Activated T-helper 1 cell treated with Interleukin-2 at 50 U/mL for 16 hours (primary cell): ENCODE measurements around the gene GH2.
"Not testable (repeated sequence)": the region's sequence is repeated elsewhere in the genome, so short reads cannot be mapped to it uniquely, and the experiment has no call there.

Experiments
- DNase-seq: peaks from one replicate; pipeline ENCODE4 v3.0.0-alpha.2; 2020; ENCODE audit warnings: low read depth

GH2 gene

DNA sequence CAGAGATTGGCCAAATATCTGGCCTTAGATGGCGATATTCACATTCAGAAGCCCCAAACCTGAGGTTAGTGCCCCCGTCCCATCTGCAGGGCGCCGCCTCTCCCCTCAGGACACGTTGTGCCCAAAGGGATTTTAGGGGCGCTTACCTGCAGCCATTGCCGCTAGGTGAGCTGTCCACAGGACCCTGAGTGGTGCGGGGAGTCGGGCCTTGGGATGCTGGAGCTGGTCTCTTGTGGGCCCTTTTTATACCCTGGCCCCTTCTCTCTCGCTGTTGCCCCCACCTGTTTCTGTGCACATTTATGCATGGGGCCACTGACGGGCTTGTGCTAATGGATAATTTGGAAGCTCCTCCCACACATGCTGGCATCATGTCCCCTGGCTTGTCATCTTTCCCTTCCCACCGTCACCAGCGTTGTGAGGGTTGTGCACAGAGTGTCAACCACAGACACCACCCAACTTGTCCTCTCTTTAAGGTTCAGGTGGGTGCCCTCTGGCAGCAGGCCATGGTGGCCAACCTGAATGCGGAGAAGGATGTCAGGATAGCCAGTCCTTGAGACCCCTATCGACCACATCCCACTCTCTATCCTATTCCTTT lies 29.4 kb upstream of the GH2 start, which contains the start of gene CSHL1:
Gene CSHL1, minus strand, starts transcription at position 218 of the 595 bp plus-strand sequence. Its CDS starts 62 bp downstream, at position 156.
- no peak for DNase-seq

DNA sequence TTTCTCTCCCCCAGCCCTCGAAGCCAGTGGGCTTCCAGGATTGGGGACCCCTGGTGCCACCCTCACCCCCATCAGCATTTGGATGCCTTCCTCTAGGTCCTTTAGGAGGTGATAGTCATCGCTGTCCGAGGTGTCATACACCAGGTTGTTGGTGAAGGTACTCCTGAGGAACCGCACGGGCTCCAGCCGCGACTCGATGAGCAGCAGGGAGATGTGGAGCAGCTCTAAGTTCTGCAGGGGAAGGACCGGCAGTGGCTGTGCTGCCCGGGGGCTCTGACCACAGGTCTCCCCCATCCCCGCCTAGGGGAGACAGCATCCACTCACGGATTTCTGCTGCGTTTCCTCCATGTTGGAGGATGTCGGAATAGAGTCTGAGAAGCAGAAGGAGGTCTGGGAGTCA lies 28.4 kb upstream of the GH2 start:
- no peak for DNase-seq

DNA sequence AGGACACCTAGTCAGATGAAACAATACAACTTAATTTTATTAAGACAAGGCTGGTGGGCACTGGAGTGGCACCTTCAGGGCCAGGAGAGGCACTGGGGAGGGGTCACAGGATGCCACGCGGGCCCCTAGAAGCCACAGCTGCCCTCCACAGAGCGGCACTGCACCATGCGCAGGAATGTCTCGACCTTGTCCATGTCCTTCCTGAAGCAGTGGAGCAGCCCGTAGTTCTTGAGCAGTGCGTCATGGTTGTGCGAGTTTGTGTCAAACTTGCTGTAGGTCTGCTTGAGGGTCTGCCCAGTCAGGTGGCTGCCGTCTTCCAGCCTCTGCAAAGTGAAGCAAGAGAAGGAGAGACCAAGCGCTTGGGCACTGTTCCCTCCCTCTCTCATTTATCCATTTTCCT lies 27.8 kb upstream of the GH2 start:
- DNase-seq: not testable (repeated sequence)

DNA sequence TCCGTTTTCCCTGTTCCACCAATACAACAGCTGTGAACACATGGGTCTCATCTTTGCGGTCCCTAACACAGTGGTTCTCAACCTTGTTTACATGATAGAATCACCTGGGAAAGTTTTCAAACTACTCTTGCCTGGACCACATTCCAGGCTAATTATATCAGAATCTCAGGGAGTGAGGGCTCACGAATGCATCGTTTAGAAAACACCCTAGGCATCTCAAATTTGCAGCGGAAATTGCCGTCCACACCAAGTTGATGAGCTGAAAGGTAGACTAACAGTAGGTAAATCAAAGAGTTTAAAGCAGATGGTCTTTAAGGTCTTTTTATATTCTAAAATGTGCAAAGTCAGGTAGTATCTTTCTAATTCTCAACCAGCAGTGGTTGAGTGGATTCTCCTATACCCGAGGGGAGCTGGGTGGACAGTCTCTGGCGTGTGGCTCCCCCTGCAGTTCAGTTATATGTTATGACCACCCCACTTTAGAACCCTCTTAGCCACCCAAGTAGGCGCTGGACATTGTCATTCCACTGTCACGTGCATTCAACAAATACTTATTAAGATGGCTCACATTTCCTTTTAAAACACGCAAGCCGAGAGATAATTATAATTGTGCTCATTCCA lies 25.5 kb upstream of the GH2 start:
- not testable (repeated sequence) for DNase-seq

DNA sequence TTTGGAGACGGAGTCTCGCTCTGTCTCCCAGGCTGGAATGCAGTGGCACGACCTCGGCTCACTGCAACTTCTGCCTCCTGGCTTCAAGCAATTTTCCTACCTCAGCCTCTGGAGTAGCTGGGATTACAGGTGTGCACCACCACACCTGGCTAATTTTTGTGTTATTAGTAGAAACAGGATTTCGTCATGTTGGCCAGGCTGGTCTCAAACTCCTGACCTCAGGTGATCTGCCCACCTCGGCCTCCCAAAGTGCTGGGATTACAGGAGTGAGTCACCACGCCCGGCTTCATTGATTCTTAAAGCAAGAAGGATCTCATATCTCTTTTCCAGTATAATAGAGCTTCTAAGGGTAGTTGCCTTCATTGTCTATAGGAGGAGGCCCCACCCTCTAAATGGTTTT lies 23.1 kb upstream of the GH2 start:
- not testable (repeated sequence) for DNase-seq

DNA sequence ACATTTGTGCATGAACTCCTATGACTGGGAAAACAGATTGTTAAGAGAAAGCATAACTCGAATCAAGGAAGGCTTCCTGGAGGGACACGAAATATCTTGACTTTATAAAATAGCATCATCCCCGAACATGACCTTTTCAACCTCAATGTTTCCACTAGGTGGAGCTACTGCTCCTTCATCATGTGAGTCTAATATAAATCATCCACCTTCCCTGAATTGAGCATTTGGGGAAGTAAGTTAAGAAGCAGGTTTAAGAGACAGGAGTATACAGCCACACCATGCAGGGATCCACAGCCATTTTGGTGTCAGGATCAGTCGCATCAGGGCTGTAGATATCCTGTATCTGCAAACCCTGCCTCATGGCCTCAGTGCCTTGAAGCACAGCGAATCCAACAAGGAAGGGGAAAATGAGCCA lies 22.1 kb upstream of the GH2 start:
- not testable (repeated sequence) for DNase-seq

DNA sequence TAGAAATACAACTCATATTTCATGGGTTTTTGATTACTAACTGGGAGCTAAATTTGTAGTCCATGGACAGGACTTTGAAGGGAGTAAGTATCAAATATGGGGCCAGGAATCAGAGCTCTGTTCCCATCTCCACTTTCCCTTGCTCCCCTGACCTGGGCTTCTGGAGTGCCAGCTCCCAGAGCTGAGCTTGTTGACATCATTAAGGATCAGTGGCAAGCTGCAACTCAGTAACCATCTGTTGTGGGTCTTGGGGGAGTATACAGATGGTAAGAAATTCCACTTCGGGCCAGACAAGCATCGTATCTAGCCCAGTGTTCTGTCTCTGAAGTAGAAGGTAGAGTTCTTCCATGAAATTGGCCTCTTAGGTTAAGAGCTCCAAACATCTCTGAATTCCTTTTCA lies 20.2 kb upstream of the GH2 start:
- not testable (repeated sequence) for DNase-seq

DNA sequence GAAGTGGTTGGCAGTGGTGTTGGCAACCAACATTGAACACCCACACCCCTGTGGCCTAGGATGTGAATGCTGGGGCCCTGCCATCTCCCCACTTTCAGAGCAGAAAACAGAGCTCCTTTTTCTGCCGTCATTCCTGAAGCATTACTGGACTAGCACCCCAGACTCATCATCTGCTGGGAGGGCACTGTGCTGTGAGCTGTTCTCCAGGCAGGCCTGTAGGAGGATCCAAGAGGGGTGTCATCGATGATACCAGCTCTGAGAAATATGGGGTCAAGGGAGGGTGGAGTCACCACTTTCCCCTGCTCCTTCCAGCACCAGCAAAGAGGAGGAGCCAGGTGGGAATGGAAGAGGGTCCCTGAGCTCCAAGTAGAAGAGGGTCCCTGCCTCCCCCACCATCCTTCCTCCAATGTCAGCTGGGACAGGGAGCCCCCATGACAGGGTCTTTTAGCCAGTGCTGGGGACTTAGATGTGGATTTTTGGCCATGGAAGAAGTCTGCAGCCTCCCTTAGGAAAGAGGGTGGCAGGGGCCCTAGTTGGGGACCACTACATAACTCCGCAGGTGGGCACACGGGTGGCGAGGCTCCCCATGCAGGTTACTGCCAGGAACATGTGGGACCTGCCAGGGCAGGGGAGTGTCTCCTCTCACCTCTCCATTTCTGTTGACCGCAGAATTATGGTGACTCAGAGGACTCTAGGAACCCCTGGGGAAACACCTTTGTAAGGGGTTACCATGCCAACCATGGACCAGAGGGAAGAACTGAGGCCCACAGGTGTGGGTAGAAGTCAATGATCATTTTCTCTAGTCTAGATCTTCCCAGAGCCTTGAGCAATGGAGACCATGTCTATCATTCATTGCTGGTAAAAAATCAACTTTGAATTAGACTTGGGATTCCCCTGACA lies 17.4 kb upstream of the GH2 start:
- not testable (repeated sequence) for DNase-seq

DNA sequence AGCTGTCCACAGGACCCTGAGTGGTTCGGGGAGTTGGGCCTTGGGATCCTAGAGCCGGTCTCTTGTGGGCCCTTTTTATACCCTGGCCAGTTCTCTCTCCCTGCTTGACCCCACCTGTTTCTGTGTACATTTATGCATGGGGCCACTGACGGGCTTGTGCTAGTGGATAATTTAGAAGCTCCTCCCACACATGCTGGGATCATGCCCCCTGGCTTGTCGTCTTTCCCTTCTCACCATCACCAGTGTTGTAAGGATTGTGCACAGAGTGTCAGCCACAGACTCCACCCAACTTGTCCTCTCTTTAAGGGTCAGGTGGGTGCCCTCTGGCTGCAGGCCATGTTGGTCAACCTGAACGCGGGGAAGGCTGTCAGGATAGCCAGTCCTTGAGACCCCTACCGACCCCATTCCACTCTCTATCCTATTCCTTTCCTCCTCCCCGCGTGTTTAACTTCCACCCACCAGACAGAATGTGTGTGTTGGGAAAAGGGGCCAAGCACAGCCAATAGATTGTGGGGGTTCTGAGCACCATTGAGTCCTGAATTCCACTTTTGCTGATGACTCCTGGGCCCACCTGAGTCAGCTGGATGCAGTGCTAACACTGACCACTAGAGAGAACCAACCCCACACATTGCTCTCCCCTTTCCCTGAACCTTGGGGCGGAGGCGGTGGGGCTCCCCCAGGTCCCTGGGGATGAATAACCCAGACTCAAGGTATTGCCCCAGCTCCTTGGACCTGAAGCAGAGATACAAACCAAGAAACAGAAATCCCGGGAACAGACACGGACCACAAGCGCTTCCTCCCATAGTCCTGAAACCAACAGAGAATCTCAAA lies 15.0 kb upstream of the GH2 start, which contains the start of gene CSH1:
Gene CSH1, minus strand, starts transcription at position 51 of the 831 bp plus-strand sequence. CDS start 63 bp downstream, outside the sequence.
- DNase-seq: not testable (repeated sequence)

DNA sequence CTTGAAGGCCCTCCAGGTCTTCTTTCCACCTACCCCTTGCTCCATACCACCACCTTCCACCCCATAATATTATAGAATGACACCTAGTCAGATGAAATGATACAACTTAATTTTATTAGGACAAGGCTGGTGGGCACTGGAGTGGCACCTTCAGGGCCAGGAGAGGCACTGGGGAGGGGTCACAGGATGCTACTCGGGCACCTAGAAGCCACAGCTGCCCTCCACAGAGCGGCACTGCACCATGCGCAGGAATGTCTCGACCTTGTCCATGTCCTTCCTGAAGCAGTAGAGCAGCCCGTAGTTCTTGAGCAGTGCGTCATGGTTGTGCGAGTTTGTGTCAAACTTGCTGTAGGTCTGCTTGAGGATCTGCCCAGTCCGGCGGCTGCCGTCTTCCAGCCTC lies 13.1 kb upstream of the GH2 start:
- DNase-seq: not testable (repeated sequence)

DNA sequence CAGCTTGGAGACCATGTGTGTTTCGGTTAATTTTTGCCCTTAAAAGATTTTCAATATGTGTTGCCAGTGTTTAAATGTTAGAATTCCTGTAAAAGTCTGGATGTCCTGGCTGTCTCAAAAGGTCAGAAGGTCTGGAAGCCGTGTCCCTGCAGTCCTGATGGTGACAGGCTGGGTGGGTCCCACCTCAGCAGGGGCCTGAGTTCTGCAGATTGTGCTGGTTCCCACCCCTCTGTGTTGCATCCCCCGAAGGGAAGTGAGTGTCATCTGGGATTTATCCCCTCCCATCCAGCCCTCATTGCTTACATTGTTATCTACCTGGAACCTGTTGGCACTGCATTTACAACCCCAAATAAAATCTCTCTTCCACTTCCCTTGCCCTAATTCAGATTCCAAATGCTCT lies 12.3 kb upstream of the GH2 start:
- DNase-seq: not testable (repeated sequence)

DNA sequence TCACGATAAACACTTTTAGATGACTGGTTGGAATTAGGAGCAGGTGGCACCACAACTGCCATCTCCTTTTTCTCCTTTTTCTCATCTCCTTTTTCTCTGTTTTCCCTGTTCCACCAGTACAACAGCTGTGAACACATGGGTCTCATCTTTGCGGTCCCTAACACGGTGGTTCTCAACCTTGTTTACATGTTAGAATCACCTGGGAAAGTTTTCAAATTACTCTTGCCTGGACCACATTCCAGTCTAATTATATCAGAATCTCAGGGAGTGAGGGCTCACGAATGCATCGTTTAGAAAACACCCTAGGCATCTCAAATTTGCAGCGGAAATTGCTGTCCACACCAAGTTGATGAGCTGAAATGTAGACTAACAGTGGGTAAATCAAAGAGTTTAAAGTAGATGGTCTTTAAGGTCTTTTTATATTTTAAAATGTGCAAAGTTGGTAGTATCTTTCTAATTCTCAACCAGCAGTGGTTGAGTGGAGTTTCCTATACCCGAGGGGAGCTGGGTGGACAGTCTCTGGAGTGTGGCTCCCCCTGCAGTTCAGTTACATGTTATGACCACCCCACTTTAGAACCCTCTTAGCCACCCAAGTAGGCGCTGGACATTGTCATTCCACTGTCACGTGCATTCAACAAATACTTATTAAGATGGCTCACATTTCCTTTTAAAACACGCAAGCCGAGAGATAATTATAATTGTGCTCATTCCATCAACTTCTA lies 10.7 kb upstream of the GH2 start:
- DNase-seq: not testable (repeated sequence)

DNA sequence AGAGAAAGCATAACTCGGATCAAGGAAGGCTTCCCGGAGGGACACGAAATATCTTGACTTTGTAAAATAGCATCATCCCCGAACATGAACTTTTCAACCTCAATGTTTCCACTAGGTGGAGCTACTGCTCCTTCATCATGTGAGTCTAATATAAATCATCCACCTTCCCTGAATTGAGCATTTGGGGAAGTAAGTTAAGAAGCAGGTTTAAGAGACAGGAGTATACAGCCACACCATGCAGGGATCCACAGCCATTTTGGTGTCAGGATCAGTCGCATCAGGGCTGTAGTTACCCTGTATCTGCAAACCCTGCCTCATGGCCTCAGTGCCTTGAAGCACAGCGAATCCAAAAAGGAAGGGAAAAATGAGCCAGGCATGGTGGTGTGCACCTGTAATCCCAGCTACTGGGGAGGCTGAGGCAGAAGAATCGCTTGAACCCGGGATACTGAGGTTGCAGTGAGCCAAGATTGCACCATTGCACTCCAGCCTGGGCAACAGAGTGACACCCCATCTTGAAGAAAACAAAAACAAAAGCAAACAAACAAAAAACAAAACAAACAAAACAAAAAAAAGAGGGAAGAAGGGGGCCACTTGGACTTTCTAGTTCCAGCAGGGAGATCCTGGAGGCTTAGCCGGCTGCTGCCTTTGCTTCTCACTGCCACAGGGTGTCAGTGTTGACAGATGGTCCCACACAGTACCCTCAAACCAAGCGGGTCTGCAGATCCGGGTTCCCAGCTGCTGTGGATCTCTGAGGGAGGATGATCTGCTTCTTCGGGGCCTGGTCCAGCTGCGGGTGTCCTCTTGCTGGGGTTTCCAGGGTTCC lies 7.5 kb upstream of the GH2 start:
- DNase-seq: not testable (repeated sequence)

DNA sequence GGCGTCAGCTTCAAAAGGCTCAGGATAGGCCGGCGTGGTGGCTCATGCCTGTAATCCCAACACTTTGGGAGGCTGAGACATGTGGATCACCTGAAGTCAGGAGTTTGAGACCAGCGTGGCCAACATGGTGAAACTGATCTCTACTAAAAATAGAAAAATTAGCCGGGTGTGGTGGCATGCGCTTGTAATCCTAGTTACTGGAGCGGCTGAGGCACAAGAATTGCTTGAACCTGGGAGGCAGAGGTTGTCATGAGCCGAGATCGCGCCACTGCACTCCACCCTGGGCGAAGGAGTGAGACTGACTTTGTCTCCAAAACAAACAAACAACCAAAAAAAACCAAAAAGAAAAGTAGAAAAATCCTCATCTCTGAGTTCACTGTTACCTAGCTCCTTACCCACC lies 3.4 kb upstream of the GH2 start:
- not testable (repeated sequence) for DNase-seq

DNA sequence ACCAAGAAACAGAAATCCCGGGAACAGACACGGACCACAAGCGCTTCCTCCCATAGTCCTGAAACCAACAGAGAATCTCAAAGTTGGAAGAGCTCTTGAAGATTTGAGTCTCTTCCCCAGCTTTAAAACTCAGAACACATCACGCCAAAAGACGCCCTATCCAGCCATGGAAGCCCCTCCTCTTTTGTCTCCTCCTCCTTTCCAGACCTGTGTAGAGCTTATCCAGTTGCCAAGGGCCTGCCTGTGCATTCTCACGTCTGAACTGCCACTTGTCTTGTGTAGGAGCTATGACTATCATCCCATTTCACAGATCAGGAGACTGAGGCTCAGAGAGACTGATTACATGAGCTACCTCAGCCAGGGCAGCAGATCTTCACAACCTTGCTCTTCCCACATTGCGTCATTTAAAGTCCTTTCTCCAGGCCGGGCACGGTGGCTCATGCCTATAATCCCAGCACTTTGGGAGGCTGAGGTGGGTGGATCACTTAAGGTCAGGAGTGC lies 932 bp upstream of the GH2 start:
- DNase-seq: not testable (repeated sequence)

DNA sequence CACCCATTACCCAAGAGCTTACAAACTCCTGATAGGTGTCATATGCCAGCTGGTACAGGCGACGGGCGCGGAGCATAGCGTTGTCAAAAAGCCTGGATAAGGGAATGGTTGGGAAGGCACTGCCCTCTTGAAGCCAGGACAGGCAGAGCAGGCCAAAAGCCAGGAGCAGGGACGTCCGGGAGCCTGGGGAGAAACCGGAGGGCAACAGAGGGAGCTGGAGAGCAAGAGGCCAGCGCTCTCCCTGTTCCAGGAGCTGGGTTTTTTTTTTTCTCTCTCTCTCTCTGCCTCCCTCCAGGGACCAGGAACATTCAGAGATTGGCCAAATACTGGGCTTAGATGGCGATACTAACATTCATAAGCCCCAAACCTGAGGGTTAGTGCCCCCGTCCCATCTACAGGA lies 407 bp downstream of the GH2 start:
- not testable (repeated sequence) for DNase-seq

DNA sequence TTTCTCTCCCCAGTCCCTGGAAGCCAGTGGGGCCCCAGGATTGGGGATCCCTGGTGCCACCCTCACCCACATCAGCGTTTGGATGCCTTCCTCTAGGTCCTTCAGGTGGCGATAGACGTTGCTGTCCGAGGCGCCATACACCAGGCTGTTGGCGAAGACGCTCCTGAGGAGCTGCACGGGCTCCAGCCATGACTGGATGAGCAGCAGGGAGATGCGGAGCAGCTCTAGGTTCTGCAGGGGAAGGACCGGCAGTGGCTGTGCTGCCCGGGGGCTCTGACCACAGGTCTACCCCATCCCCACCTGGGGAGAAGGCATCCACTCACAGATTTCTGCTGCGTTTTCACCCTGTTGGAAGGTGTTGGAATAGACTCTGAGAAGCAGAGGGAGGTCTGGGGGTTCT lies 1.0 kb downstream of the GH2 start:
- DNase-seq: no peak

DNA sequence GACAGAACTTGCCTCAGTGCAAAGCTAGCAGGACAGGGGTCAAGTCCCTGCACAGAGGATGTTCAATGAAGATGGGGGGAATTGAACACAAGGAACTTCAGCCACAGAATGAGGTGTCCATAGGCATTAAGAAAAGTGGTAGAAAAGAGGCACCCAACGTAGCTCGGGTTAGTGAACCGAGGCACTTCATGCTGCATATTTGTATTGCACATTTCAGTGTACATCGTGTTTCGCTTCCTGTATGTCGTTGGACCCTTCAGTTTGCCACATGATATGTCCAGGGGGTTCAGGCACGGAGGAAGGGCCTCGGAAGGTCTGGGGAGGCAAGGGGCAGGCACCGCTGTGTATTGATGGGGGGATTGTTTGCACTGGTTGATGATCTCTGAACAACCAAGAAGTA lies 3.3 kb downstream of the GH2 start:
- not testable (repeated sequence) for DNase-seq

DNA sequence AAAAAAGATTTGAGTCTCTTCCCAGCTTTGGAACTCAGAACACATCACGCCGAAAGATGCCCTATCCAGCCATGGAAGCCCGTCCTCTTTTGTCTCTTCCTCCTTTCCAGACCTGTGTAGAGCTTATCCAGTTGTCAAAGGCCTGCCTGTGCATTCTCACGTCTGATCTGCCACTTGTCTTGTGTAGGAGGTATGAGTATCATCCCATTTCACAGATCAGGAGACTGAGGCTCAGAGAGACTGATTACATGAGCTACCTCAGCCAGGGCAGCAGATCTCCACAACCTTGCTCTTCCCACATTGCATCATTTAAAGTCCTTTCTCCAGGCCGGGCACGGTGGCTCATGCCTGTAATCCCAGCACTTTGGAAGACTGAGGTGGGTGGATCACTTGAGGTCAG lies 7.1 kb downstream of the GH2 start:
- not testable (repeated sequence) for DNase-seq

DNA sequence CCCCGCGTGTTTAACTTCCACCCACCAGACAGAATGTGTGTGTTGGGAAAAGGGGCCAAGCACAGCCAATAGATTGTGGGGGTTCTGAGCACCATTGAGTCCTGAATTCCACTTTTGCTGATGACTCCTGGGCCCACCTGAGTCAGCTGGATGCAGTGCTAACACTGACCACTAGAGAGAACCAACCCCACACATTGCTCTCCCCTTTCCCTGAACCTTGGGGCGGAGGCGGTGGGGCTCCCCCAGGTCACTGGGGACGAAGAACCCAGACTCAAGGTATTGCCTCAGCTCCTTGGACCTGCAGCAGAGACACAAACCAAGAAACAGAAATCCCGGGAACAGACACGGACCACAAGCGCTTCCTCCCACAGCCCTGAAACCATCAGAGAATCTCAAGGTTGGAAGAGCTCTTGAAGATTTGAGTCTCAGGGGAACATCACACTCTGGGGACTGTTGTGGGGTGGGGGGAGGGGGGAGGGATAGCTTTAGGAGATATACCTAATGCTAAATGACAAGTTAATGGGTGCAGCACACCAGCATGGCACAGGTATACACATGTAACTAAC lies 7.6 kb downstream of the GH2 start:
- not testable (repeated sequence) for DNase-seq
